HCT116 (cell line): ENCODE results near the gene KANK3.

Experiments
- ATF3 ChIP-seq: IDR thresholded peaks from 2 replicates; pipeline ENCODE4 v1.6.1; 2012
- CTCF ChIP-seq, 3 experiments: fragments of 200-600 bp in 1 of 3; sonication (generic) in 1 of 3; IDR thresholded peaks in 2 of 3; conservative IDR thresholded peaks in 1 of 3; 2 replicates each; pipeline ENCODE4 v1.5.1; 2012 to 2017; ENCODE audit warnings: low read depth in 2 of 3, low read length in 2 of 3, antibody characterized with exemption in 1 of 3, borderline replicate concordance in 1 of 3, control low read depth in 1 of 3, mild to moderate bottlenecking in 1 of 3, mixed read lengths in 1 of 3, mixed run types in 1 of 3, moderate library complexity in 1 of 3; ENCODE audit not compliant: insufficient read depth in 1 of 3
- ELF1 ChIP-seq: IDR thresholded peaks from 2 replicates; pipeline ENCODE4 v1.6.1; 2012; ENCODE audit warnings: low read depth, borderline replicate concordance
- EZH2 ChIP-seq: fragments of 200-600 bp; sonication (generic); IDR thresholded peaks from 2 replicates; pipeline ENCODE4 v1.6.1; 2017; ENCODE audit warnings: antibody characterized with exemption, mixed run types
- FOSL1 ChIP-seq: IDR thresholded peaks from 2 replicates; pipeline ENCODE4 v1.6.1; 2012; ENCODE audit warnings: low read depth
- POLR2A ChIP-seq: IDR thresholded peaks from 2 replicates; pipeline ENCODE4 v1.7.0; 2011; ENCODE audit warnings: borderline replicate concordance; ENCODE audit not compliant: insufficient read depth, insufficient read length; ENCODE audit errors: extremely low read depth
- POLR2AphosphoS5 ChIP-seq: IDR thresholded peaks from 2 replicates; pipeline ENCODE4 v1.6.1; 2011; ENCODE audit warnings: mild to moderate bottlenecking, low read depth, low read length, moderate library complexity
- RAD21 ChIP-seq: IDR thresholded peaks from 2 replicates; pipeline ENCODE4 v1.6.1; 2012; ENCODE audit warnings: low read depth, mild to moderate bottlenecking
- REST ChIP-seq: IDR thresholded peaks from 2 replicates; pipeline ENCODE4 v1.6.1; 2012; ENCODE audit warnings: low read depth
- SIN3A ChIP-seq: IDR thresholded peaks from 2 replicates; pipeline ENCODE4 v1.6.1; 2012; ENCODE audit warnings: low read depth
- SRF ChIP-seq: IDR thresholded peaks from 2 replicates; pipeline ENCODE4 v1.6.1; 2012; ENCODE audit warnings: low read depth
- ZNF274 ChIP-seq: fragments of 200-500 bp; sonication (Bioruptor generic); IDR thresholded peaks from 2 replicates; pipeline ENCODE4 v1.6.1; 2014; ENCODE audit warnings: mild to moderate bottlenecking, low read depth, low read length, inconsistent platforms

GRCh38 chr19:8342316-8342683, 762 bp downstream of the KANK3 start:
- TF ChIP-seq CTCF (IDR thresholded peaks at IDR 0.05 in 2 of 3, conservative IDR thresholded peaks at IDR 0.05 in 1 of 3; ENCODE audit: borderline replicate concordance in 1 of 3, insufficient read depth in 1 of 3, low read depth in 2 of 3, low read length in 2 of 3), result no peak
- TF ChIP-seq REST, result no peak
- TF ChIP-seq SIN3A, result no peak
- TF ChIP-seq POLR2AphosphoS5, result no peak
- TF ChIP-seq EZH2, result no peak
- TF ChIP-seq RAD21, result no peak
- no peak for TF ChIP-seq SRF
- TF ChIP-seq FOSL1, result no peak
- TF ChIP-seq POLR2A, result no peak
- no peak for TF ChIP-seq ZNF274
- TF ChIP-seq ATF3, result no peak
- TF ChIP-seq ELF1, result no peak
